Breast epithelium (tissue), 4 donors: ENCODE data around the gene NDUFC1. TPM values are rescaled to one million over a fixed set of nuclear protein-coding genes. Genes with fewer than 3 reads are reported as not detected.

Experiments used
- DNase-seq, 2 donors: peaks; one replicate each; pipeline ENCODE4 v3.0.0-alpha.2; 2019; ENCODE audit warnings: low spot score in 2 of 2
- H3K27ac ChIP-seq, 2 donors: fragments of 200-600 bp; sonication (generic) in 1 of 2; one replicate each; pipeline ENCODE4 v1.5.1; 2016 to 2019; ENCODE audit warnings: mild to moderate bottlenecking in 1 of 2
- H3K27me3 ChIP-seq, 2 donors: fragments of 200-600 bp; sonication (generic) in 1 of 2; one replicate each; pipeline versions ENCODE4 v1.5.1 to v1.6.0; 2017 to 2019; ENCODE audit warnings: control low read depth in 1 of 2, mild to moderate bottlenecking in 1 of 2
- H3K36me3 ChIP-seq: fragments of 200-600 bp; one replicate; pipeline ENCODE4 v1.5.1; 2019
- H3K4me1 ChIP-seq, 2 donors: fragments of 200-600 bp; sonication (generic); one replicate each; pipeline ENCODE4 v1.5.1; 2016 to 2019; ENCODE audit warnings: control low read depth in 1 of 2
- H3K4me3 ChIP-seq, 3 donors: fragments of 200-600 bp; sonication (generic); 1 replicate in 2 of 3; 2 replicates in 1 of 3; pipeline ENCODE4 v1.5.1; 2016 to 2019; ENCODE audit warnings: mild to moderate bottlenecking in 3 of 3, moderate library complexity in 2 of 3
- H3K9me3 ChIP-seq, 2 donors: fragments of 200-600 bp; sonication (generic) in 1 of 2; one replicate each; pipeline ENCODE4 v1.5.1; 2016 to 2019; ENCODE audit warnings: control low read depth in 1 of 2
- CTCF ChIP-seq, 3 donors: fragments of 450-650 bp; IDR thresholded peaks; one replicate each; pipeline ENCODE4 v1.5.1; 2016 to 2017; ENCODE audit warnings: antibody characterized with exemption in 3 of 3, mild to moderate bottlenecking in 3 of 3, moderate library complexity in 3 of 3
- POLR2A ChIP-seq: fragments of 450-650 bp; IDR thresholded peaks from one replicate; pipeline ENCODE4 v1.6.1; 2016; ENCODE audit warnings: antibody characterized with exemption, mild to moderate bottlenecking, moderate library complexity
- POLR2AphosphoS5 ChIP-seq, 3 donors: sonication (generic); formaldehyde crosslinking; IDR thresholded peaks; one replicate each; pipeline ENCODE4 v1.6.1; 2017; ENCODE audit warnings: antibody characterized with exemption in 3 of 3
- intact Hi-C: fragments of 100-400 bp; cut with DNase I; formaldehyde crosslinking; loops from one replicate; pipeline ENCODE4 v1.15.1; 2023; ENCODE audit warnings: low total_unique reads
- total RNA-seq, 3 donors: library from RNA; depleted of rRNA; stranded (reverse); fragments of >200 nt; gene quantifications; one replicate each; pipeline ENCODE4 v1.1.0, GENCODE V29; 2016

NDUFC1 gene
- total RNA-seq, 3 donors from 2014 or later, result 26.2 to 42.7 (median 35.0) TPM

GRCh38 chr4:139275281-139275735 lies 27.0 kb downstream of the NDUFC1 start:
- intact Hi-C loops, result no loop called here
- Histone ChIP-seq H3K36me3 (no peaks in the 10 kb centered on the region), H3K4me3 (no peak overlapping the region), H3K27ac (no peak overlapping the region), H3K9me3 (no peaks in the 10 kb centered on the region), H3K27me3 (peaks cover 0 to 4% of the 10 kb centered on the region in 2 donors), H3K4me1 (peaks cover 0 to 4% of the 10 kb centered on the region in 2 donors)
- DNase-seq, result no peak
- TF ChIP-seq POLR2A (no peak), CTCF (IDR thresholded peaks at IDR 0.05) (no peak), POLR2AphosphoS5 (IDR thresholded peaks at IDR 0.05) (no peak)

GRCh38 chr4:139274790-139275189 lies 27.5 kb downstream of the NDUFC1 start:
- H3K27ac ChIP-seq, result no peak overlapping the region
- H3K4me1 ChIP-seq, result peaks cover 0 to 4% of the 10 kb centered on the region in 2 donors
- no peak overlapping the region for H3K4me3 ChIP-seq
- peaks cover 0 to 4% of the 10 kb centered on the region in 2 donors for H3K27me3 ChIP-seq
- no peaks in the 10 kb centered on the region for H3K36me3 ChIP-seq
- TF ChIP-seq CTCF (IDR thresholded peaks at IDR 0.05) (no peak), POLR2AphosphoS5 (IDR thresholded peaks at IDR 0.05) (no peak), POLR2A (no peak)
- no peaks in the 10 kb centered on the region for H3K9me3 ChIP-seq
- intact Hi-C loops, result no loop called here
- no peak for DNase-seq

- Histone ChIP-seq H3K9me3 (no peaks in the 10 kb centered on the region), H3K36me3 (no peaks in the 10 kb centered on the region), H3K27me3 (peaks cover 0 to under 1% of the 10 kb centered on the region in 2 donors), H3K4me3 (no peak overlapping the region), H3K27ac (no peak overlapping the region), H3K4me1 (no peaks in the 10 kb centered on the region)
- intact Hi-C loops, result no loop called here
- DNase-seq, result no peak
- TF ChIP-seq CTCF (IDR thresholded peaks at IDR 0.05) (no peak), POLR2AphosphoS5 (IDR thresholded peaks at IDR 0.05) (no peak), POLR2A (no peak)
These were observed 28.4 kb downstream of the NDUFC1 start for GRCh38 chr4:139273835-139274234.

GRCh38 chr4:139267301-139267700 lies 35.0 kb downstream of the NDUFC1 start:
- intact Hi-C loops, result no loop called here
- H3K27ac ChIP-seq, result no peak overlapping the region
- no peaks in the 10 kb centered on the region for H3K36me3 ChIP-seq
- TF ChIP-seq POLR2A (no peak), POLR2AphosphoS5 (IDR thresholded peaks at IDR 0.05) (no peak), CTCF (IDR thresholded peaks at IDR 0.05) (no peak)
- no peaks in the 10 kb centered on the region for H3K4me1 ChIP-seq
- DNase-seq, result no peak
- H3K4me3 ChIP-seq, result no peak overlapping the region
- H3K9me3 ChIP-seq, result no peaks in the 10 kb centered on the region
- H3K27me3 ChIP-seq, result no peaks in the 10 kb centered on the region

GRCh38 chr4:139266583-139267257 lies 35.6 kb downstream of the NDUFC1 start:
- intact Hi-C loops, result no loop called here
- H3K27ac ChIP-seq, result no peak overlapping the region
- H3K9me3 ChIP-seq, result no peaks in the 10 kb centered on the region
- peak in 1 of 2 donors; percentile 36 for DNase-seq
- H3K27me3 ChIP-seq, result no peaks in the 10 kb centered on the region
- peak overlapping the region; percentile 19 to 46 (median 30) for H3K4me3 ChIP-seq
- H3K4me1 ChIP-seq, result no peaks in the 10 kb centered on the region
- no peaks in the 10 kb centered on the region for H3K36me3 ChIP-seq
- TF ChIP-seq POLR2A (no peak), POLR2AphosphoS5 (IDR thresholded peaks at IDR 0.05) (no peak), CTCF (IDR thresholded peaks at IDR 0.05) (no peak)
